Fibroblast of lung (primary cell): Measurements from ENCODE around the gene AANAT.

Experiments used
- CTCF ChIP-seq, 2 donors: IDR thresholded peaks in 1 of 2; conservative IDR thresholded peaks in 1 of 2; 1 replicate in 1 of 2; 2 replicates in 1 of 2; pipeline ENCODE4 v1.5.1; 2011 to 2012; ENCODE audit warnings: low read length in 2 of 2, control low read depth in 1 of 2, inconsistent platforms in 1 of 2, low read depth in 1 of 2, mild to moderate bottlenecking in 1 of 2
- EZH2 ChIP-seq: IDR thresholded peaks from 2 replicates; pipeline ENCODE4 v1.5.1; 2012; ENCODE audit warnings: low read length, control low read depth, mild to moderate bottlenecking; ENCODE audit errors: missing control alignments

GRCh38 chr17:76496464-76496863 lies 29.1 kb downstream of the AANAT start:
- TF ChIP-seq CTCF (conservative IDR thresholded peaks at IDR 0.05 in 1 of 2, IDR thresholded peaks at IDR 0.05 in 1 of 2; ENCODE audit: low read depth in 1 of 2, low read length in 2 of 2) (no peak), EZH2 (no peak)
